Tibial nerve (tissue), 4 donors: ENCODE results near the gene SSTR3. TPM values are rescaled to one million over a fixed set of nuclear protein-coding genes. Genes with fewer than 3 reads are reported as not detected.

Source experiments
- DNase-seq, 2 donors: peaks; one replicate each; pipeline ENCODE4 v3.0.0-alpha.2; 2019; ENCODE audit warnings: low spot score in 2 of 2
- H3K27ac ChIP-seq, 4 donors: fragments of 200-600 bp; sonication (generic) in 3 of 4; one replicate each; pipeline ENCODE4 v1.5.1; 2017 to 2019; ENCODE audit warnings: mild to moderate bottlenecking in 1 of 4
- H3K27me3 ChIP-seq, 2 donors: fragments of 200-600 bp; sonication (generic) in 1 of 2; one replicate each; pipeline versions ENCODE4 v1.5.1 to v1.6.0; 2017 to 2019
- H3K36me3 ChIP-seq, 3 donors: fragments of 200-600 bp; sonication (generic); one replicate each; pipeline ENCODE4 v1.5.1; 2018 to 2019
- H3K4me1 ChIP-seq, 4 donors: fragments of 200-600 bp; sonication (generic) in 3 of 4; one replicate each; pipeline ENCODE4 v1.5.1; 2017 to 2019
- H3K4me3 ChIP-seq, 4 donors: fragments of 200-600 bp; sonication (generic) in 3 of 4; one replicate each; pipeline ENCODE4 v1.5.1; 2017 to 2019; ENCODE audit warnings: mild to moderate bottlenecking in 1 of 4, moderate library complexity in 1 of 4
- H3K9me3 ChIP-seq, 4 donors: fragments of 200-600 bp; sonication (generic) in 3 of 4; one replicate each; pipeline ENCODE4 v1.5.1; 2017 to 2019
- EP300 ChIP-seq, 2 donors: sonication (generic); formaldehyde crosslinking; IDR thresholded peaks; one replicate each; pipeline ENCODE4 v1.6.1; 2017; ENCODE audit warnings: antibody characterized with exemption in 2 of 2, mild to moderate bottlenecking in 1 of 2
- POLR2A ChIP-seq, 2 donors: fragments of 450-650 bp; IDR thresholded peaks; one replicate each; pipeline ENCODE4 v1.6.1; 2017; ENCODE audit warnings: antibody characterized with exemption in 2 of 2, mild to moderate bottlenecking in 2 of 2, moderate library complexity in 2 of 2
- WGBS, 2 donors: methylation state at CpG; one replicate each; pipeline ENCODE4 v1.1.5; 2018; 5-methylcytosine and 5-hydroxymethylcytosine counted together
- total RNA-seq, 4 donors: library from RNA; depleted of rRNA; stranded (reverse); fragments of >200 nt; gene quantifications; one replicate each; pipeline ENCODE4 v1.1.0, GENCODE V29; 2016
- TF ChIP-seq, protein P1 (sequence below), 5 experiments: fragments of 200-600 bp in 3 of 5; fragments of 450-650 bp in 2 of 5; sonication (generic) in 3 of 5; IDR thresholded peaks; one replicate each; pipeline ENCODE4 v1.5.1; 2016 to 2019; ENCODE audit warnings: antibody characterized with exemption in 5 of 5, mild to moderate bottlenecking in 3 of 5, moderate library complexity in 2 of 5

Gene SSTR3
- total RNA-seq, 4 donors from 2014 or later, result not detected

DNA sequence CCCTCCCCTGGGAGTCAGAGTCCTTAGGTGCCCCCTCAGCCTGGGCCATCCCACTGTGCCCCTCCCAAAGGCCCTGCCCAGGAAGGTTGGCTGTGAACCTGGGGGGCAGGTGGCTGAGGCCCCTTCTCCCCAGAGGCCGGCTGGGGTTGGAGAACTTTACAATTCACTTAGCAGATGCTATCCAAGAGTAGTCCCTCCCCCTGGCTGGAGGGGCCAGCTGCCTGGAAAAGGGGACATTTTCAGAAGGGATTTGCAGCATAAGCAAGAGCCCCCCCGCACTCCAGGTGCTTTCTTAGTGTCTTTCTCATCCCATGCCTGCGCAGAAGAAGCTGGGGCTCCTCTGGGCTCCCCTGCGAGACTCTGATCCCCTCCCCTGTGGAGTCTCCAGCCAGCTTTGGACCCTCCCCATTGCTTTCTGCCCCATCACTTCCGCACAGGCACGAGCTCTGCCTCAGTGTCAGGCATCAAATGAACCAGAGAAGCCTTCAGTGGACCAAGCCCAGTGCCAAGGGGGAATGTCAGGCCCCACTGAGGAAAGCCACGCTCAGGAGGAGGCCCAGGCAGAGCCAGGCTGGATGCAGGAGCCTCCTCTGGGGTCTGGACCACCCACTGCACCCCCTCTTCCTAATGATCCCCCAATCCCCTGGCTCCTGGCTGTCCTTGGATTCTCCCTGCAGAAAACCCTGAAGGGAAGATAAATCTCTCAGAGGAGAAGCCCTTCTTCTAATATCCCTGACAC lies 3.7 kb downstream of the SSTR3 start:
- DNase-seq, result no peak
- Histone ChIP-seq H3K27ac (no peak overlapping the region), H3K9me3 (no peaks in the 10 kb centered on the region), H3K27me3 (peaks cover 0 to 20% of the 10 kb centered on the region in 2 donors), H3K4me3 (no peak overlapping the region), H3K4me1 (peaks cover 0 to 5% (median 0%) of the 10 kb centered on the region in 4 donors), H3K36me3 (no peaks in the 10 kb centered on the region)
- TF ChIP-seq EP300 (IDR thresholded peaks at IDR 0.05) (no peak), POLR2A (IDR thresholded peaks at IDR 0.05) (no peak)
- TF ChIP-seq, protein P1, sequence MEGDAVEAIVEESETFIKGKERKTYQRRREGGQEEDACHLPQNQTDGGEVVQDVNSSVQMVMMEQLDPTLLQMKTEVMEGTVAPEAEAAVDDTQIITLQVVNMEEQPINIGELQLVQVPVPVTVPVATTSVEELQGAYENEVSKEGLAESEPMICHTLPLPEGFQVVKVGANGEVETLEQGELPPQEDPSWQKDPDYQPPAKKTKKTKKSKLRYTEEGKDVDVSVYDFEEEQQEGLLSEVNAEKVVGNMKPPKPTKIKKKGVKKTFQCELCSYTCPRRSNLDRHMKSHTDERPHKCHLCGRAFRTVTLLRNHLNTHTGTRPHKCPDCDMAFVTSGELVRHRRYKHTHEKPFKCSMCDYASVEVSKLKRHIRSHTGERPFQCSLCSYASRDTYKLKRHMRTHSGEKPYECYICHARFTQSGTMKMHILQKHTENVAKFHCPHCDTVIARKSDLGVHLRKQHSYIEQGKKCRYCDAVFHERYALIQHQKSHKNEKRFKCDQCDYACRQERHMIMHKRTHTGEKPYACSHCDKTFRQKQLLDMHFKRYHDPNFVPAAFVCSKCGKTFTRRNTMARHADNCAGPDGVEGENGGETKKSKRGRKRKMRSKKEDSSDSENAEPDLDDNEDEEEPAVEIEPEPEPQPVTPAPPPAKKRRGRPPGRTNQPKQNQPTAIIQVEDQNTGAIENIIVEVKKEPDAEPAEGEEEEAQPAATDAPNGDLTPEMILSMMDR (IDR thresholded peaks at IDR 0.05), result no peak
- 74 to 79% methylated on average over 7 of the region's 7 CpGs for WGBS, 2 donors

DNA sequence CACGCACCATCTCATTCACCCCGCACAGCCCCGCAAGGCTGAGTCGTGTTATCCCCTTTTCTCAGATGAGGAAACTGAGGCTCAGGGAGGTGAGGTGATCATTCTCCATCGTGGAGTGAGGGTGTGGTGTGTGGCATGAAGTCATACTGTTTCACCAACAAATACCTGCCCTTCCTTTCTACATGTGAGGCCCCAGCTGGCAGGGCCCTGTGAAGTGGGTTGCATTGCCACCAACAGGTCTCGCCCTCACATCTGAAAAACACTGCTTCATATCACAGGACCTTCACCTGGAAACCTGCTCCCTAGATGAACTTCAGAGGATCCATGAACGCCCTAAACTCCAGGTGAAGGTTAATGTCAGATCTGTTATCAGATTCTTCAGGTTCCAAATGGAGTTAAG lies 4.3 kb downstream of the SSTR3 start:
- peaks cover 0 to 5% (median 0%) of the 10 kb centered on the region in 4 donors for H3K4me1 ChIP-seq
- 79 to 85% methylated on average over 7 of the region's 7 CpGs for WGBS, 2 donors
- no peak overlapping the region for H3K27ac ChIP-seq
- H3K4me3 ChIP-seq, result no peak overlapping the region
- no peaks in the 10 kb centered on the region for H3K9me3 ChIP-seq
- TF ChIP-seq, protein P1 (IDR thresholded peaks at IDR 0.05), result no peak
- TF ChIP-seq EP300 (IDR thresholded peaks at IDR 0.05), result no peak
- TF ChIP-seq POLR2A (IDR thresholded peaks at IDR 0.05), result no peak
- no peak for DNase-seq
- peaks cover 0 to 20% of the 10 kb centered on the region in 2 donors for H3K27me3 ChIP-seq
- no peaks in the 10 kb centered on the region for H3K36me3 ChIP-seq

DNA sequence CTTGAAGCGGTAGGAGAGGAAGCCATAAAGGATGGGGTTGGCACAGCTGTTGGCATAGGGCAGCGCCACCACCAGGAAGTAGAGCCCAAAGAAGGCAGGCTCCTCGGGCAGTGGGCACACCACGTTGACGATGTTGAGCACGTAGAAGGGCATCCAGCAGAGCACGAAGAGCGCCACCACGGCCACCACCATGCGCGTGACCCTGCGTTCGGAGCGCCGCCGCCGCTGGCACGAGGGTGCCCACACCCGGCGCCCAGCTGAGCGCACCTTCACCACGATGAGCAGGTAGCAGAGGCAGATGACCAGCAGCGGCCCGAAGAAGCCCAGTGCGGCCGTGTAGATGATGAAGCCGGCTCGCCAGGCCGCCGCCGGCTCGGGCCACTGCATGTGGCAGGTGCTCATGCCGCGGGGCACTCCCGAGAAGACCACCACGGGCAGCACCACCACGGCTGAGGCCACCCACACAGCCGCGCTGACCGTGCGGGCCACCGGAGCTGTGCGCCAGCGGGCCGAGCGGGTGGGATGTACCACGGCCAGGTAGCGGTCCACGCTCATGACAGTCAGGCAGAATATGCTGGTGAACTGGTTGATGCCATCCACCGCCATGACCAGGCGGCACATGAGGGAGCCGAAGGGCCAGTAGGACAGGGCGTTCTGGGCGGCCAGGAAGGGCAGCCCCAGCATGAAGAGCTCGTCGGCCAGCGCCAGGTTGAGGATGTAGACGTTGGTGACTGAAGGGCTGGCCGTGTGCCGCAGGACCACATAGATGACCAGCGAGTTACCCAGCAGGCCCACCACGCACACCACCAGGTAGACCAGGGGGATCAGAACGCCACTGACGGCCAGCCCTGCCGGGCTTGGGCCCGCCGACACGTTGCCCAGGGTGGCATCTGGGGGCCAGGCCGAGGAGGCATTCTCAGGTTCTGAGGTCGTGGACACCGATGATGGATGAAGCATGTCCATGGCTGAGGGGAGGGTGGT lies 5.1 kb downstream of the SSTR3 start:
- Histone ChIP-seq H3K4me1 (no peaks in the 10 kb centered on the region), H3K27ac (no peak overlapping the region), H3K4me3 (no peak overlapping the region), H3K27me3 (peaks cover 0 to 13% of the 10 kb centered on the region in 2 donors), H3K36me3 (no peaks in the 10 kb centered on the region), H3K9me3 (no peaks in the 10 kb centered on the region)
- TF ChIP-seq EP300 (IDR thresholded peaks at IDR 0.05) (no peak), POLR2A (IDR thresholded peaks at IDR 0.05) (no peak)
- TF ChIP-seq, protein P1 (IDR thresholded peaks at IDR 0.05), result no peak
- WGBS, 2 donors, result 85 to 87% methylated on average over 63 to 65 of the region's 71 CpGs
- DNase-seq, result no peak

DNA sequence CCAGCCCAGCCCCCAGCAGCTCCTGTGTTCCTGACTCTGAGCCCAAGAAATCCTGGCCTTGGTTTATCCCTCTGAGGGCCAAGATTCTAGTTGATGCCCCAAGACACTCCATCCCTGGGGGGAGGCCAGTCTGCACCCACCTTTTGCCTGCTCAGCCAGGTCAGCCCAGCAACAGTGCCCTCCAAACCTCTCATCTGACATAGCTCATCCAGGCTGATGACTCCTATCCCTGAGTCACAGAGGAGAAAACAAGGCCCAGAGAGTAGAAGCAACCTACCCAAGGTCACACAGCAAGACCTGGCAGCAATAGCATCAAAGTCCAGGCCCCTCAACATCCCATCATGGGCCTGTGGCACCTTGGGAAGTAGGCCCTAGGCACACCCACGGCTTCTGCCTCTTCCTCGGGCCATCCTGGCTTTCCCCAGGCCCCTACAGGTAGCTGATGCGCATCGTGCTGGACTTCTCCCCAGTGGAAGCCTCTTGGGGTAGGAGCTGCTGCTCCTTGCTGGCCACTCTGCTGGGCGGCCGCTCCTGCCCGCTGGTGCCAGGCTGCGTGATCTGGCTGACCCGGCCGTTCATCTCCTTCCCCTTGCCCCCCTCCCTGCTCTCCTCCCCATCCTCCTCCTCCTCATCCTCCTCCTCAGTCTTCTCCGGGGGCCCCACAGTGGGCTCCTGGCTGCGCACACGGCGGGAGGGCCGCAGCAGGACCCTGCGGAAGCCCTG lies 6.0 kb downstream of the SSTR3 start:
- 83 to 87% methylated on average over 16 of the region's 16 CpGs for WGBS, 2 donors
- Histone ChIP-seq H3K4me3 (no peak overlapping the region), H3K27ac (no peak overlapping the region), H3K36me3 (no peaks in the 10 kb centered on the region), H3K27me3 (peaks cover 0 to 5% of the 10 kb centered on the region in 2 donors), H3K9me3 (no peaks in the 10 kb centered on the region), H3K4me1 (no peaks in the 10 kb centered on the region)
- no peak for DNase-seq
- TF ChIP-seq POLR2A (IDR thresholded peaks at IDR 0.05) (no peak), EP300 (IDR thresholded peaks at IDR 0.05) (no peak)
- TF ChIP-seq, protein P1 (IDR thresholded peaks at IDR 0.05), result no peak
